GM12892 (cell line): ENCODE measurements around the gene CIAO2A.
"Not testable (repeated sequence)": the region's sequence is repeated elsewhere in the genome, so short reads cannot be mapped to it uniquely, and the experiment has no call there.

Source experiments
- DNase-seq: peaks from one replicate; pipeline ENCODE4 v3.0.0; 2011; ENCODE audit not compliant: insufficient read length
- FAIRE-seq: peaks from 2 replicates; lab custom pipeline; 2011; peaks lifted over from hg19 to GRCh38; lab: Jason Lieb, UNC
- POLR2A ChIP-seq: IDR thresholded peaks from 2 replicates; pipeline ENCODE4 v1.6.1; 2011; ENCODE audit warnings: low read depth, low read length, control low read depth
- POLR2AphosphoS5 ChIP-seq: IDR thresholded peaks from 2 replicates; pipeline ENCODE4 v1.6.1; 2011; ENCODE audit warnings: low read depth, low read length, control low read depth
- TAF1 ChIP-seq: IDR thresholded peaks from 2 replicates; pipeline ENCODE4 v1.6.1; 2011; ENCODE audit warnings: low read depth, mild to moderate bottlenecking, control low read depth, low read length, borderline replicate concordance

Gene CIAO2A

GRCh38 chr15:64127521-64128270 lies 34.1 kb upstream of the CIAO2A start:
- FAIRE-seq, result no peak
- no peak for DNase-seq
- TF ChIP-seq POLR2A (no peak), TAF1 (no peak), POLR2AphosphoS5 (no peak)

GRCh38 chr15:64125978-64126377 lies 32.3 kb upstream of the CIAO2A start:
- FAIRE-seq, result no peak
- no peak for DNase-seq
- TF ChIP-seq TAF1 (no peak), POLR2AphosphoS5 (no peak), POLR2A (no peak)

- TF ChIP-seq POLR2AphosphoS5, result no peak
- no peak for TF ChIP-seq TAF1
- no peak for TF ChIP-seq POLR2A
- no peak for DNase-seq
- no peak for FAIRE-seq
Measured at GRCh38 chr15:64122936-64123351, 29.3 kb upstream of the CIAO2A start.

DNA sequence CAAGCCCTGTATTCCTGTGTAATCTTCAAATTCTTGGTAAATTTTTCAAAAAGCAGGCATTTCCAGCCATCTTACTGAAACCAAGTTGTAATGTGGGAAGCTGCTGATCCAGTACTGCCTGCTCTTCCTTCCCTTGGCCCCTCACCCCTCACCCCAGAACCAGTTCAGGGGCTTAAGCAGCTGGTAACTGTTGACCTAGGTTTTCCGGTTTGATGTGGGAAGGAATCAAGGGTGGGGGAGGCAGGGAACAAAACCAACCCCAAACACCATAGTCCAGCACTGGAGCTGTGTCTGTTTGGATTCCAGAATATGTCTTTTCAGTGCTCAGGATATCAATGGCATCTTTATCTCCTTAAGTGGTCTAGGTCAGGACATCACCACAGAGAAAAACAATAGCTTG lies 28.8 kb upstream of the CIAO2A start:
- no peak for TF ChIP-seq TAF1
- TF ChIP-seq POLR2AphosphoS5, result no peak
- no peak for TF ChIP-seq POLR2A
- DNase-seq, result no peak
- FAIRE-seq, result no peak

DNA sequence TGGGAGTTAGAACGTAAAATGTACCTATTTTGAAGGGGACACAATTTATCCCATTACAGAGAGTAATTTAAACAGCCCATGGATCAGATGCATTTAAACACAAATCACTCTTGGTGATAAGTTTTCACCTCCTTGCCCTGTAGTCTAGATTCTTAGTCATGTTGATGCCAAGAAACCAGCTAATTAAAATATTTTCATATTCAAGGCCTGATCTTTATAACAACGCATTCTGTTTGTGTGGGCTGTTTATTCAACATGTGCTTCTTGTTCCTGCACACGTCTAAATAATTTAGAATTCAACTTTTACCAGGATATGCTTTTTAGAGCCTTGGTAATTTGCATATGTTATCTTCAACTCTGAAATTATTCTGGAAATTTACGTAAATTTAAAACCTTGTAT lies 28.0 kb upstream of the CIAO2A start:
- TF ChIP-seq TAF1 (no peak), POLR2A (no peak), POLR2AphosphoS5 (no peak)
- DNase-seq (no peak), FAIRE-seq (no peak)

GRCh38 chr15:64120322-64120721 lies 26.7 kb upstream of the CIAO2A start:
- not testable (repeated sequence) for FAIRE-seq, DNase-seq

DNA sequence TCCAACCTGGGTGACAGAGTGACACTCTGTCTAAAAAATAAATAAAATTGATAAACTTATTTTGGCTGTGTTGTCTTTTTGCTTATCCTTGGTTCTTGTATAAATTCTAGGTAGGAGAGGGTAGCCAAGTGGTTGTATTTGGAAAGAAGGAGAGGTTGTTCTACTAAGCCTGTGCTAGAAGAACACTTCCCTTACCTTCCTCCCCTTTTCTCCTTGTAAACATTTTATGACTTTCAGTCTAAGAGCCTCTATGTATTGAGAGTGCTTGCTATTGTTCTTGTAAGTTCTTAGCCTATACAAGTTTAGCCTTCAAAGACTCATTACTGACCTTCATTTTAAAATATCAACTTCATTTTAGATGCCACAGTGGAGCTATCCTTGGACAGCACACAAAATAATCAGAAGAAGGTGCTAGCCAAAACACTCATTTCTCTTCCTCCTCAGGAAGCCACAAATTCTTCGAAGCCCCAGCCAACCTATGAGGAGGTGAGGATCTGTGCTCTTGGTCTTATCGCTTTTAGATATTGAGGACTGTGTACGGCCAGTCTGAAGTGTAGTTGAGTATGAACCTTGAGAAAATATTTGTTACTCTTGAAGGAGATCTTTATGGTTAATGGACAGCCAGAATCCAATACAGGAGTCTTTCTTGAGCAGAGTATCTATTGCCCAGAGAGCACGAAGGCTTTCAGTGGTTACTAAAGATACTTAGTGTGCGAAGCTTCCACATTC lies 24.3 kb upstream of the CIAO2A start:
- TF ChIP-seq POLR2A, result no peak
- no peak for TF ChIP-seq POLR2AphosphoS5
- TF ChIP-seq TAF1, result no peak
- DNase-seq, result no peak
- FAIRE-seq, result no peak

- DNase-seq, result no peak
- no peak for FAIRE-seq
- no peak for TF ChIP-seq POLR2A
Measured at GRCh38 chr15:64112904-64113303, 19.3 kb upstream of the CIAO2A start.

DNA sequence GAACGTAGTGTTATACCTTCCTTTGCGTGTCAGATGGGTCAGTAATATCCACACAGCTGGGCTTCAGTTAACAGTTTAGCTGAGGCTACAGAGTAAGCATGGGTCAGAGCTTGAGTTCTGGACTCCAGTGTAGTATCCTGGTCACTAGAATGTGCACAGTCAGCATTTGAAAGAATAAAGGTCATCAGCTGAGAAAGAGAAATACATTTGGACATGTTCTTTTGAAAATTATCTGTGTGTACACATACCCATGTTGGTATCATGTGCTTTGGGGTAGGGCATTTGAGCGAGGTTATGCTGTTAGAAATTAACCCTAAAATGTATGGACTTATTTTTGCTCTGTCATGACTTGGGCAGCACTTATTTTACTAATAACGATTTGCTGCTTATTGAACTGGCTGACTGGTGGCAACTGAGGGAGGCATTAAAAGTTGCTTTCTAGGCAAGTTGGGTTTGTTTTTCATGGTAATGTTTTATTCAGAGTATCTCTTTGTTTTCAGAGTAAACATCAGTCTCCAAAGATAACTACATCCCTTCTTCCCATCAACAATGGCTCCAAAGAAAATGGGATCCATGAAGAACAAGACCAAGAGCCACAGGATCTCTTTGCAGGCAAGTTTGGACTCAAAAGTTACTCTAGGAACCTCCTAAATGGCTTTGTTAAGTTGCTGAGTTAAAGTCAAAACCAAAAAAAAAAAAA lies 18.6 kb upstream of the CIAO2A start:
- FAIRE-seq (peak; percentile 53), DNase-seq (no peak)
- TF ChIP-seq POLR2A, result no peak
- TF ChIP-seq POLR2AphosphoS5, result no peak
- no peak for TF ChIP-seq TAF1

GRCh38 chr15:64111679-64112050 lies 18.0 kb upstream of the CIAO2A start:
- DNase-seq (no peak), FAIRE-seq (peak; percentile 44)
- no peak for TF ChIP-seq POLR2A

GRCh38 chr15:64110950-64111678 lies 17.5 kb upstream of the CIAO2A start:
- FAIRE-seq, result peak; percentile 57
- TF ChIP-seq TAF1, result no peak
- TF ChIP-seq POLR2AphosphoS5, result no peak
- TF ChIP-seq POLR2A, result no peak
- no peak for DNase-seq

- not testable (repeated sequence) for FAIRE-seq, DNase-seq
Measured at GRCh38 chr15:64110108-64110701, 16.6 kb upstream of the CIAO2A start.
